WTC11 (cell line): ENCODE results near the gene PDS5A. TPM values are rescaled to one million over a fixed set of nuclear protein-coding genes. Genes with fewer than 3 reads are reported as not detected.

ENCODE experiments used
- ATAC-seq: fragments of 200-7000 bp; cut with Tn5 transposase; 2 replicates; pipeline ENCODE4 v1.10.0; 2021; ENCODE audit warnings: mild to moderate bottlenecking, moderate library complexity
- CTCF ChIA-PET: fragments of 300-600 bp; sonication (Branson Sonifier 250); formaldehyde crosslinking; loops from one replicate; lab custom pipeline; 2021; ENCODE audit warnings: antibody characterized with exemption; lab: Charles Lee
- POLR2A ChIA-PET: fragments of 350-600 bp; sonication (Branson Sonifier 250); formaldehyde crosslinking; loops from one replicate; lab custom pipeline; 2021; ENCODE audit warnings: antibody characterized with exemption; lab: Charles Lee
- DNase-seq: peaks from one replicate; pipeline ENCODE4 v3.0.0; 2021; ENCODE audit warnings: low spot score
- H3K27ac Mint-ChIP-seq: 2 replicates; pipeline ENCODE4 v1.8.0; 2021; ENCODE audit warnings: mixed read lengths
- H3K27me3 Mint-ChIP-seq: 2 replicates; pipeline ENCODE4 v1.8.0; 2021; ENCODE audit warnings: low read depth, mild to moderate bottlenecking, moderate library complexity, mixed read lengths
- H3K36me3 Mint-ChIP-seq: 2 replicates; pipeline ENCODE4 v1.8.0; 2021; ENCODE audit warnings: mixed read lengths
- H3K4me1 Mint-ChIP-seq: 2 replicates; pipeline ENCODE4 v1.8.0; 2022; ENCODE audit warnings: mixed read lengths
- H3K4me3 Mint-ChIP-seq: 2 replicates; pipeline ENCODE4 v1.8.0; 2021; ENCODE audit warnings: mild to moderate bottlenecking, moderate library complexity, mixed read lengths
- H3K9me3 Mint-ChIP-seq: 2 replicates; pipeline ENCODE4 v1.8.0; 2021; ENCODE audit warnings: mixed read lengths
- ATF1 ChIP-seq: sonication (generic); formaldehyde crosslinking; IDR thresholded peaks from 2 replicates; pipeline ENCODE4 v1.8.1; 2023; ENCODE audit warnings: mild to moderate bottlenecking, moderate library complexity, missing genetic modification reagents
- CBFB ChIP-seq: sonication (generic); formaldehyde crosslinking; IDR thresholded peaks from 2 replicates; pipeline ENCODE4 v1.8.1; 2022; ENCODE audit warnings: mild to moderate bottlenecking, low read depth, missing genetic modification reagents
- ESRRA ChIP-seq: sonication (generic); formaldehyde crosslinking; IDR thresholded peaks from 2 replicates; pipeline ENCODE4 v1.8.1; 2022; ENCODE audit warnings: mild to moderate bottlenecking, missing genetic modification reagents, borderline replicate concordance
- FOXJ3 ChIP-seq: sonication (generic); formaldehyde crosslinking; IDR thresholded peaks from 2 replicates; pipeline ENCODE4 v1.9.0; 2021; ENCODE audit warnings: missing genetic modification reagents, mild to moderate bottlenecking, borderline replicate concordance
- GTF2I ChIP-seq: fragments of 250-450 bp; sonication (Bioruptor Pico); conservative IDR thresholded peaks from 2 replicates; pipeline ENCODE4 v1.4.0; 2021; ENCODE audit warnings: mild to moderate bottlenecking
- JAZF1 ChIP-seq: fragments of 250-450 bp; sonication (Bioruptor Pico); IDR thresholded peaks from 2 replicates; pipeline ENCODE4 v1.9.0; 2021; ENCODE audit warnings: moderate library complexity, mild to moderate bottlenecking, inconsistent platforms
- MXD4 ChIP-seq: fragments of 250-450 bp; sonication (Bioruptor Pico); IDR thresholded peaks from 2 replicates; pipeline ENCODE4 v1.8.0; 2021; ENCODE audit warnings: mild to moderate bottlenecking, moderate library complexity, borderline replicate concordance
- NFE2L1 ChIP-seq: sonication (generic); formaldehyde crosslinking; IDR thresholded peaks from 2 replicates; pipeline ENCODE4 v1.8.1; 2023; ENCODE audit warnings: missing genetic modification reagents
- NFYB ChIP-seq: sonication (generic); formaldehyde crosslinking; conservative IDR thresholded peaks from 2 replicates; pipeline ENCODE4 v1.8.0; 2022; ENCODE audit warnings: low read depth, missing genetic modification reagents
- NR1H2 ChIP-seq: sonication (generic); formaldehyde crosslinking; IDR thresholded peaks from 2 replicates; pipeline ENCODE4 v1.9.0; 2021; ENCODE audit warnings: mild to moderate bottlenecking, moderate library complexity, missing genetic modification reagents
- OVOL2 ChIP-seq: fragments of 250-450 bp; sonication (Bioruptor Pico); IDR thresholded peaks from 2 replicates; pipeline ENCODE4 v1.9.0; 2021; ENCODE audit warnings: mild to moderate bottlenecking, borderline replicate concordance
- SMAD3 ChIP-seq: sonication (generic); formaldehyde crosslinking; IDR thresholded peaks from 2 replicates; pipeline ENCODE4 v1.8.0; 2022; ENCODE audit warnings: missing genetic modification reagents, mild to moderate bottlenecking, borderline replicate concordance
- SMAD4 ChIP-seq: sonication (generic); formaldehyde crosslinking; IDR thresholded peaks from 2 replicates; pipeline ENCODE4 v1.8.0; 2022; ENCODE audit warnings: mild to moderate bottlenecking, missing genetic modification reagents
- ZNF121 ChIP-seq: sonication (generic); formaldehyde crosslinking; IDR thresholded peaks from 2 replicates; pipeline ENCODE4 v1.8.0; 2023; ENCODE audit warnings: missing genetic modification reagents
- ZNF219 ChIP-seq: sonication (generic); formaldehyde crosslinking; IDR thresholded peaks from 2 replicates; pipeline ENCODE4 v1.8.0; 2023; ENCODE audit warnings: missing genetic modification reagents, mild to moderate bottlenecking, borderline replicate concordance
- ZNF232 ChIP-seq: sonication (generic); formaldehyde crosslinking; IDR thresholded peaks from 2 replicates; pipeline ENCODE4 v1.8.0; 2022; ENCODE audit warnings: mild to moderate bottlenecking, missing genetic modification reagents
- ZNF317 ChIP-seq: sonication (generic); formaldehyde crosslinking; IDR thresholded peaks from 2 replicates; pipeline ENCODE4 v1.8.1; 2023; ENCODE audit warnings: low read depth, mild to moderate bottlenecking, moderate library complexity, missing genetic modification reagents, borderline replicate concordance
- total RNA-seq: library from RNA; stranded (reverse); gene quantifications from 3 replicates; pipeline ENCODE4 v1.2.3, GENCODE V29; 2021
- TF ChIP-seq, protein P1 (sequence below): sonication (generic); formaldehyde crosslinking; IDR thresholded peaks from 2 replicates; pipeline ENCODE4 v1.8.1; 2022; ENCODE audit warnings: low read depth, mild to moderate bottlenecking, moderate library complexity, missing genetic modification reagents, borderline replicate concordance
- TF ChIP-seq, protein P2 (sequence below): fragments of 250-450 bp; sonication (Bioruptor Pico); IDR thresholded peaks from 2 replicates; pipeline ENCODE4 v1.9.0; 2021; ENCODE audit warnings: mild to moderate bottlenecking
- TF ChIP-seq, protein P3 (sequence below): sonication (generic); formaldehyde crosslinking; IDR thresholded peaks from 2 replicates; pipeline ENCODE4 v1.8.0; 2022; ENCODE audit warnings: mild to moderate bottlenecking, missing genetic modification reagents
- TF ChIP-seq, protein P4 (sequence below): sonication (generic); formaldehyde crosslinking; IDR thresholded peaks from 2 replicates; pipeline ENCODE4 v1.8.1; 2022; ENCODE audit warnings: low read depth, missing genetic modification reagents, borderline replicate concordance
- TF ChIP-seq, protein P5 (sequence below): fragments of 250-450 bp; sonication (Bioruptor Pico); IDR thresholded peaks from 2 replicates; pipeline ENCODE4 v1.8.0; 2021; ENCODE audit warnings: mild to moderate bottlenecking
- TF ChIP-seq, protein P6 (sequence below): fragments of 200-600 bp; IDR thresholded peaks from 2 replicates; pipeline ENCODE4 v1.8.0; 2022; ENCODE audit warnings: antibody characterized with exemption
- TF ChIP-seq, protein P7 (sequence below): fragments of 250-450 bp; sonication (Bioruptor Pico); IDR thresholded peaks from 2 replicates; pipeline ENCODE4 v1.9.0; 2021; ENCODE audit warnings: mild to moderate bottlenecking, borderline replicate concordance

The PDS5A gene
- total RNA-seq, 1 experiment from 2014 or later, result 61.7 TPM

DNA sequence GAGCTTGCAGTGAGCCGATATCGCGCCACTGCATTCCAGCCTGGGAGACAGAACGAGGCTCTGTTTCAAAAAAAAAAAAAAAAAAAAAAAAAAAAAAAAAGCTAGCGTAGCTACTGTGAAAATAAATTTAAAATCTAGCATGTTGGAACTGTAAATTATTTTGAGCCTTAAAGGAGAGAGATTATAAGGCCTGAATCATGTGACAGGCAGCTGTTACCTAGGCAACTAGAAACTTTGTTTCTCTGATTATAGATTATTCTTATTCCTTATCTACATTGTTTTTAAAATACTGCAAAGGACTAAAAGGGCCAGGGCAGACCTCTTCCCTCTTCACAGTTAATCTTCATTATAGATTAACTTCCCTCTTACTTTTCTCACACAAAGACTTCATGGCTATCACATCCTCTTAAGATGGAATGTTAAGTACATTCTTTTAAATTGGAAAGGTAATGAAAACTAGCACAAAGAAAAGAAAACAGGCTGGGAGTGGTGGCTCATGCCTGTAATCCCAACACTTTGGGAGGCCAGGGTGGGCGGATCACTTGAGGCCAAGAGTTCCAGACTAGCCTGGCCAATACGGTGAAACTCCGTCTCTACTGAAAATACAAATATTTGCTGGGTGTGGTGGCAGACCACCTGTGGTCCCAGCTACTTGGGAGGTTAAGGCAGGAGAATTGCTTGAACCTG, 21.1 kb upstream of the PDS5A start (continued):
- no peak for TF ChIP-seq ZNF317 (CRISPR knock-in tag)
- TF ChIP-seq GTF2I (CRISPR knock-in tag), result no peak
- TF ChIP-seq, protein P1, sequence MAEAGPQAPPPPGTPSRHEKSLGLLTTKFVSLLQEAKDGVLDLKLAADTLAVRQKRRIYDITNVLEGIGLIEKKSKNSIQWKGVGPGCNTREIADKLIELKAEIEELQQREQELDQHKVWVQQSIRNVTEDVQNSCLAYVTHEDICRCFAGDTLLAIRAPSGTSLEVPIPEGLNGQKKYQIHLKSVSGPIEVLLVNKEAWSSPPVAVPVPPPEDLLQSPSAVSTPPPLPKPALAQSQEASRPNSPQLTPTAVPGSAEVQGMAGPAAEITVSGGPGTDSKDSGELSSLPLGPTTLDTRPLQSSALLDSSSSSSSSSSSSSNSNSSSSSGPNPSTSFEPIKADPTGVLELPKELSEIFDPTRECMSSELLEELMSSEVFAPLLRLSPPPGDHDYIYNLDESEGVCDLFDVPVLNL (CRISPR knock-in tag), result no peak
- TF ChIP-seq OVOL2, result no peak
- no peak for TF ChIP-seq SMAD3 (CRISPR knock-in tag)
- TF ChIP-seq CBFB (CRISPR knock-in tag), result no peak
- TF ChIP-seq NR1H2 (CRISPR knock-in tag), result no peak
- TF ChIP-seq, protein P2, sequence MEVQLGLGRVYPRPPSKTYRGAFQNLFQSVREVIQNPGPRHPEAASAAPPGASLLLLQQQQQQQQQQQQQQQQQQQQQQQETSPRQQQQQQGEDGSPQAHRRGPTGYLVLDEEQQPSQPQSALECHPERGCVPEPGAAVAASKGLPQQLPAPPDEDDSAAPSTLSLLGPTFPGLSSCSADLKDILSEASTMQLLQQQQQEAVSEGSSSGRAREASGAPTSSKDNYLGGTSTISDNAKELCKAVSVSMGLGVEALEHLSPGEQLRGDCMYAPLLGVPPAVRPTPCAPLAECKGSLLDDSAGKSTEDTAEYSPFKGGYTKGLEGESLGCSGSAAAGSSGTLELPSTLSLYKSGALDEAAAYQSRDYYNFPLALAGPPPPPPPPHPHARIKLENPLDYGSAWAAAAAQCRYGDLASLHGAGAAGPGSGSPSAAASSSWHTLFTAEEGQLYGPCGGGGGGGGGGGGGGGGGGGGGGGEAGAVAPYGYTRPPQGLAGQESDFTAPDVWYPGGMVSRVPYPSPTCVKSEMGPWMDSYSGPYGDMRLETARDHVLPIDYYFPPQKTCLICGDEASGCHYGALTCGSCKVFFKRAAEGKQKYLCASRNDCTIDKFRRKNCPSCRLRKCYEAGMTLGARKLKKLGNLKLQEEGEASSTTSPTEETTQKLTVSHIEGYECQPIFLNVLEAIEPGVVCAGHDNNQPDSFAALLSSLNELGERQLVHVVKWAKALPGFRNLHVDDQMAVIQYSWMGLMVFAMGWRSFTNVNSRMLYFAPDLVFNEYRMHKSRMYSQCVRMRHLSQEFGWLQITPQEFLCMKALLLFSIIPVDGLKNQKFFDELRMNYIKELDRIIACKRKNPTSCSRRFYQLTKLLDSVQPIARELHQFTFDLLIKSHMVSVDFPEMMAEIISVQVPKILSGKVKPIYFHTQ (CRISPR knock-in tag), result no peak
- TF ChIP-seq SMAD4 (CRISPR knock-in tag), result no peak
- TF ChIP-seq, protein P3, sequence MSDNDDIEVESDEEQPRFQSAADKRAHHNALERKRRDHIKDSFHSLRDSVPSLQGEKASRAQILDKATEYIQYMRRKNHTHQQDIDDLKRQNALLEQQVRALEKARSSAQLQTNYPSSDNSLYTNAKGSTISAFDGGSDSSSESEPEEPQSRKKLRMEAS (CRISPR knock-in tag), result no peak
- TF ChIP-seq, protein P4, sequence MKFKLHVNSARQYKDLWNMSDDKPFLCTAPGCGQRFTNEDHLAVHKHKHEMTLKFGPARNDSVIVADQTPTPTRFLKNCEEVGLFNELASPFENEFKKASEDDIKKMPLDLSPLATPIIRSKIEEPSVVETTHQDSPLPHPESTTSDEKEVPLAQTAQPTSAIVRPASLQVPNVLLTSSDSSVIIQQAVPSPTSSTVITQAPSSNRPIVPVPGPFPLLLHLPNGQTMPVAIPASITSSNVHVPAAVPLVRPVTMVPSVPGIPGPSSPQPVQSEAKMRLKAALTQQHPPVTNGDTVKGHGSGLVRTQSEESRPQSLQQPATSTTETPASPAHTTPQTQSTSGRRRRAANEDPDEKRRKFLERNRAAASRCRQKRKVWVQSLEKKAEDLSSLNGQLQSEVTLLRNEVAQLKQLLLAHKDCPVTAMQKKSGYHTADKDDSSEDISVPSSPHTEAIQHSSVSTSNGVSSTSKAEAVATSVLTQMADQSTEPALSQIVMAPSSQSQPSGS (CRISPR knock-in tag), result no peak

DNA sequence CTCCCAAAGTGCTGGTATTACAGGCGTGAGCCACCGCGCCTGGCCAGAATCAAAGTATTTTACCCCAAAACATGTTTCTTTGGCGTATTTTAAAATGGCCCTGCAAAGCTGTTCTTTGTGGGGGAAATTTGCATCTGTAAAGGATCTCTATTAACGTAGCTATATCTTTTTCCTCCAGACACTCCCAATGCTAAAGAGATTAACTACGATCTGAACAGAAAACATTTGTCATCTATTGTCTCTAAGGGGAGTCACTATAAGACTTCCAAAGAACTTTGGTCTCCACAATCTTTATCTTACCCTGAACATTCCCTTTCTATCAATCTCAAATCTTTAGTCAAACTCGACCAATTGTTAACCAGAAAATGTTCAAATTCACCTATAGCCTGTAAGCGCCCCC, 19.1 kb upstream of the PDS5A start:
- ChIA-PET POLR2A (no interaction called here), CTCF (interaction anchor here (1.3 kb wide), 1 partner anchor 328 kb away, joined by 3 read pairs; no protein-coding TSS in a partner anchor)
- Mint-ChIP-seq H3K9me3 (no peaks in the 10 kb centered on the region), H3K4me3 (no peak overlapping the region), H3K4me1 (peaks cover 9% of the 10 kb centered on the region), H3K27ac (no peak overlapping the region), H3K36me3 (no peaks in the 10 kb centered on the region), H3K27me3 (no peaks in the 10 kb centered on the region)
- no peak for TF ChIP-seq NFYB
- TF ChIP-seq ZNF232 (CRISPR knock-in tag), result no peak
- no peak for TF ChIP-seq ATF1 (CRISPR knock-in tag)
- TF ChIP-seq, protein P5, sequence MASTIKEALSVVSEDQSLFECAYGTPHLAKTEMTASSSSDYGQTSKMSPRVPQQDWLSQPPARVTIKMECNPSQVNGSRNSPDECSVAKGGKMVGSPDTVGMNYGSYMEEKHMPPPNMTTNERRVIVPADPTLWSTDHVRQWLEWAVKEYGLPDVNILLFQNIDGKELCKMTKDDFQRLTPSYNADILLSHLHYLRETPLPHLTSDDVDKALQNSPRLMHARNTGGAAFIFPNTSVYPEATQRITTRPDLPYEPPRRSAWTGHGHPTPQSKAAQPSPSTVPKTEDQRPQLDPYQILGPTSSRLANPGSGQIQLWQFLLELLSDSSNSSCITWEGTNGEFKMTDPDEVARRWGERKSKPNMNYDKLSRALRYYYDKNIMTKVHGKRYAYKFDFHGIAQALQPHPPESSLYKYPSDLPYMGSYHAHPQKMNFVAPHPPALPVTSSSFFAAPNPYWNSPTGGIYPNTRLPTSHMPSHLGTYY, result no peak
- no peak for TF ChIP-seq OVOL2
- TF ChIP-seq, protein P6, sequence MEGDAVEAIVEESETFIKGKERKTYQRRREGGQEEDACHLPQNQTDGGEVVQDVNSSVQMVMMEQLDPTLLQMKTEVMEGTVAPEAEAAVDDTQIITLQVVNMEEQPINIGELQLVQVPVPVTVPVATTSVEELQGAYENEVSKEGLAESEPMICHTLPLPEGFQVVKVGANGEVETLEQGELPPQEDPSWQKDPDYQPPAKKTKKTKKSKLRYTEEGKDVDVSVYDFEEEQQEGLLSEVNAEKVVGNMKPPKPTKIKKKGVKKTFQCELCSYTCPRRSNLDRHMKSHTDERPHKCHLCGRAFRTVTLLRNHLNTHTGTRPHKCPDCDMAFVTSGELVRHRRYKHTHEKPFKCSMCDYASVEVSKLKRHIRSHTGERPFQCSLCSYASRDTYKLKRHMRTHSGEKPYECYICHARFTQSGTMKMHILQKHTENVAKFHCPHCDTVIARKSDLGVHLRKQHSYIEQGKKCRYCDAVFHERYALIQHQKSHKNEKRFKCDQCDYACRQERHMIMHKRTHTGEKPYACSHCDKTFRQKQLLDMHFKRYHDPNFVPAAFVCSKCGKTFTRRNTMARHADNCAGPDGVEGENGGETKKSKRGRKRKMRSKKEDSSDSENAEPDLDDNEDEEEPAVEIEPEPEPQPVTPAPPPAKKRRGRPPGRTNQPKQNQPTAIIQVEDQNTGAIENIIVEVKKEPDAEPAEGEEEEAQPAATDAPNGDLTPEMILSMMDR, result no peak
- no peak for TF ChIP-seq ZNF121
- no peak for TF ChIP-seq JAZF1 (CRISPR knock-in tag)
- TF ChIP-seq ZNF219, result no peak
- TF ChIP-seq, protein P7, sequence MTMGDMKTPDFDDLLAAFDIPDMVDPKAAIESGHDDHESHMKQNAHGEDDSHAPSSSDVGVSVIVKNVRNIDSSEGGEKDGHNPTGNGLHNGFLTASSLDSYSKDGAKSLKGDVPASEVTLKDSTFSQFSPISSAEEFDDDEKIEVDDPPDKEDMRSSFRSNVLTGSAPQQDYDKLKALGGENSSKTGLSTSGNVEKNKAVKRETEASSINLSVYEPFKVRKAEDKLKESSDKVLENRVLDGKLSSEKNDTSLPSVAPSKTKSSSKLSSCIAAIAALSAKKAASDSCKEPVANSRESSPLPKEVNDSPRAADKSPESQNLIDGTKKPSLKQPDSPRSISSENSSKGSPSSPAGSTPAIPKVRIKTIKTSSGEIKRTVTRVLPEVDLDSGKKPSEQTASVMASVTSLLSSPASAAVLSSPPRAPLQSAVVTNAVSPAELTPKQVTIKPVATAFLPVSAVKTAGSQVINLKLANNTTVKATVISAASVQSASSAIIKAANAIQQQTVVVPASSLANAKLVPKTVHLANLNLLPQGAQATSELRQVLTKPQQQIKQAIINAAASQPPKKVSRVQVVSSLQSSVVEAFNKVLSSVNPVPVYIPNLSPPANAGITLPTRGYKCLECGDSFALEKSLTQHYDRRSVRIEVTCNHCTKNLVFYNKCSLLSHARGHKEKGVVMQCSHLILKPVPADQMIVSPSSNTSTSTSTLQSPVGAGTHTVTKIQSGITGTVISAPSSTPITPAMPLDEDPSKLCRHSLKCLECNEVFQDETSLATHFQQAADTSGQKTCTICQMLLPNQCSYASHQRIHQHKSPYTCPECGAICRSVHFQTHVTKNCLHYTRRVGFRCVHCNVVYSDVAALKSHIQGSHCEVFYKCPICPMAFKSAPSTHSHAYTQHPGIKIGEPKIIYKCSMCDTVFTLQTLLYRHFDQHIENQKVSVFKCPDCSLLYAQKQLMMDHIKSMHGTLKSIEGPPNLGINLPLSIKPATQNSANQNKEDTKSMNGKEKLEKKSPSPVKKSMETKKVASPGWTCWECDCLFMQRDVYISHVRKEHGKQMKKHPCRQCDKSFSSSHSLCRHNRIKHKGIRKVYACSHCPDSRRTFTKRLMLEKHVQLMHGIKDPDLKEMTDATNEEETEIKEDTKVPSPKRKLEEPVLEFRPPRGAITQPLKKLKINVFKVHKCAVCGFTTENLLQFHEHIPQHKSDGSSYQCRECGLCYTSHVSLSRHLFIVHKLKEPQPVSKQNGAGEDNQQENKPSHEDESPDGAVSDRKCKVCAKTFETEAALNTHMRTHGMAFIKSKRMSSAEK (CRISPR knock-in tag), result no peak
- TF ChIP-seq NFE2L1 (CRISPR knock-in tag), result no peak
- no peak for TF ChIP-seq ESRRA (CRISPR knock-in tag)
- no peak for TF ChIP-seq FOXJ3
- TF ChIP-seq MXD4 (CRISPR knock-in tag), result no peak
- DNase-seq (no peak), ATAC-seq (no peak)
